AG09309 (cell line): Measurements from ENCODE around the gene TESMIN.

Experiments
- DNase-seq: peaks from one replicate; pipeline ENCODE4 v3.0.0-alpha.2; 2010; ENCODE audit warnings: low read depth
- H3K4me3 ChIP-seq: 2 replicates; pipeline ENCODE4 v1.5.1; 2011; ENCODE audit warnings: mild to moderate bottlenecking, low read depth, low read length, moderate library complexity; ENCODE audit not compliant: control insufficient read depth
- TF ChIP-seq, protein P1 (sequence below): IDR thresholded peaks from 2 replicates; pipeline ENCODE4 v1.5.1; 2011; ENCODE audit warnings: mild to moderate bottlenecking, low read depth, low read length, inconsistent platforms; ENCODE audit not compliant: insufficient read depth, control insufficient read depth; ENCODE audit errors: missing control alignments

TESMIN gene

DNA sequence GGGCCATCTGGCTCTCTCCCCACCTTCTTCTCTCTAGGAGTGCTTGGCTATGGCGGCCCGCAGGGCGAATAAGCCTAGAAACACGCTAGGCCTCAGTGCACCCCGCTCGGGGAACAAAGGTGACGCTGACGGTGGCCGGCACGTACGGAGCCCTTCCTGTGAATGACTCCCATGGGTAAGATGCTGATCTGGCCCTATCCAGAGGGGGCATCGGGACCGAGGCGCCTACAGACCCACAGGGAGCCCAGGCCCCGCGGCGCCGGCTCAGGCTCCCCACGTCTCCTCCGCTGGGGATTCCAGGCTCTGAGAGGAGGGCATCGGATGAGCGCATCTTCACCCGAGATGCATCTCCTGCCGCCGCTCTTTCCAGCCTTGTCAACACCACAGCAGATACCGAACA is 31.4 kb upstream of the TESMIN start:
- TF ChIP-seq, protein P1, sequence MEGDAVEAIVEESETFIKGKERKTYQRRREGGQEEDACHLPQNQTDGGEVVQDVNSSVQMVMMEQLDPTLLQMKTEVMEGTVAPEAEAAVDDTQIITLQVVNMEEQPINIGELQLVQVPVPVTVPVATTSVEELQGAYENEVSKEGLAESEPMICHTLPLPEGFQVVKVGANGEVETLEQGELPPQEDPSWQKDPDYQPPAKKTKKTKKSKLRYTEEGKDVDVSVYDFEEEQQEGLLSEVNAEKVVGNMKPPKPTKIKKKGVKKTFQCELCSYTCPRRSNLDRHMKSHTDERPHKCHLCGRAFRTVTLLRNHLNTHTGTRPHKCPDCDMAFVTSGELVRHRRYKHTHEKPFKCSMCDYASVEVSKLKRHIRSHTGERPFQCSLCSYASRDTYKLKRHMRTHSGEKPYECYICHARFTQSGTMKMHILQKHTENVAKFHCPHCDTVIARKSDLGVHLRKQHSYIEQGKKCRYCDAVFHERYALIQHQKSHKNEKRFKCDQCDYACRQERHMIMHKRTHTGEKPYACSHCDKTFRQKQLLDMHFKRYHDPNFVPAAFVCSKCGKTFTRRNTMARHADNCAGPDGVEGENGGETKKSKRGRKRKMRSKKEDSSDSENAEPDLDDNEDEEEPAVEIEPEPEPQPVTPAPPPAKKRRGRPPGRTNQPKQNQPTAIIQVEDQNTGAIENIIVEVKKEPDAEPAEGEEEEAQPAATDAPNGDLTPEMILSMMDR: no peak
- no peak overlapping the region for H3K4me3 ChIP-seq
- DNase-seq: no peak

DNA sequence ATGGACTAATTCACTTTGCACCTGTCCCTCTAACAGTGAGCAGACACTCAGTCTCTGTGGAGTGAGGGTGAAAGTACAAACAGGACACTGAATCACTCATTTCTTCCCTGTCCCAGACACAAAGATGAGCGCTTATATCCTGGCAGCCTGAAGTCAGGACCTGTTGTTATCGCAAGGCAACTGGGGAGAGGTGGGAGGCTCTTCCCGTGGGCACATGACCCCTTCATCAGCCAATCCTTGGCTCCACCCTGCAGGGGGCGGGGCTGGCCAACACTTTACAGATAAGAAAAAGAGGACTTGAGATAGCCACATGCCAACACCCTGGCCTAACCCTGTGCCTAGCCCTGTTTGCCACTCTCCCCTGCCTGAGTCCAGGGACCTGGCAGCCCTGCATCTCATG is 29.5 kb upstream of the TESMIN start:
- no peak overlapping the region for H3K4me3 ChIP-seq
- TF ChIP-seq, protein P1: no peak
- no peak for DNase-seq

DNA sequence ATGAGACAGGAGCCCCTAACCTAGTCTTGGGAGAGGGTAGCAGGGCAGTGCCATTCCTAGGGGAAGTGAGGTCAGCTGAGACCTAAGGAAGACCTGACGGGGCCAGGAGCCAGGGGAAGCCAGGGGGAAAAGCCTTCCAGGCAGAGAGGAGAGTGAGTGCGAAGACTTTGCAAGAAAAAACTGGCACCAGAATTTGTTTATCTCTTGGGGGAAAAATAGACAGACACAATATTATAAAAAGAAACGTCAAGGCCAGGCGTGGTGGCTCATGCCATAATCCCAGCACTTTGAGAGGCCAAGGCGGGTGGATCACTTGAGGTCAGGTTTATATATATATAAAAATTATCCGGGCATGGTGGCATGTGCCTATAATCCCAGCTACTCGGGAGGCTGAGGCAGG is 26.9 kb upstream of the TESMIN start:
- TF ChIP-seq, protein P1: no peak
- no peak for DNase-seq
- H3K4me3 ChIP-seq: no peak overlapping the region

DNA sequence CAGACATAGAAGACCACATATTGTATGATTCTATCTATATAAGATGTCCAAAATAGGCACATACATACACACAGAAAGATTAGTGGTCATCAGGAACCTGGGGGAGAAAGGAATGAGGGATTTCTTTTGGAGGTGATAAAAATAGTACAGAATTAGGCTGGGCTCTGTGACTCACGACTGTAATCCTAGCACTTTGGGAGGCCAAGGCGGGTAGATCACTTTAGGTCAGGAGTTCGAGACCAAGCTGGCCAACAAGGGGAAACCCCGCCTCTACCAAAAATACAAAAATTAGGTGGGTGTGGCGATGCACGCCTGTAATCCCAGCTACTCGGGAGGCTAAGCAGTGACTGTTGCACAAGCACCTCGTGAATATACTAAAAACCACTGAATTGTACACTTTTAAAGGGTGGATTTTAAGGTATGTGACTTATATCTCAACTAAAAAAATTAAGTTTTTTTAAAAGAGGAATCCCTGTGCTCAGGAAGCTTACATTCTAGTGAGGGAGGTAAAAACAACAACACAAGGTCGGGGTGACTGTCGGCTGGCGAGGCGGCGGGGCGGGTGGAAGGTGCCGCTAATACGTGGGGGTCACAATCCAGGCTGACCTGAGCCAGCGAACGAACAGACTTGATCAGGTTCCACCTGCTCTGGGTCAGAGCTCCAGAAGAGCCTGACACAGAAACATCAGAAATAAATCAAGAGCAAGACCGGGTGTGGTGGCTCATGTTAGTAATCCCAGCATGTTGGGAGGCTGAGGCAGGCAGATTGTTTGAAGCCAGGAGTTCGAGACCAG is 25.3 kb upstream of the TESMIN start:
- no peak for DNase-seq
- TF ChIP-seq, protein P1: no peak
- no peak overlapping the region for H3K4me3 ChIP-seq

DNA sequence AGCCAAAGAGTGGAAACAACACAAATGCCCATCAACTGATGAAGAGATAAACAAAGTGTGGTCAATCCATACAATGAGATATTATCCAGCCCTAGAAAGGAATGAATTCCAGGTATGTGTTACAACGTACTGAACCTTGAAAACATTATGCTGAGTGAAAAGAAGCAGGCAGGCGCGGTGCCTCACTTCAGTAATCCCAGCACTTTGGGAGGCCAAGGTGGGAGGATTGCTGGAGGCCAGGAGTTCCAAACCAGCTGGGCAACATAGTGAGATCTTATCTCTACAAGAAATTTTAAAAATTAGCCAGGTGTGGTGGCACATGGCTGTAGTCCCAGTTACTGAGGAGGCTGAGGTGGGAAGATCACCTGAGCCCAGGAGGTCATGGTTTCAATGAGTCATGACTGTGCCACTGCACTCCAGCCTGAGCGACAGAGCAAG is 24.6 kb upstream of the TESMIN start:
- TF ChIP-seq, protein P1: no peak
- DNase-seq: no peak
- no peak overlapping the region for H3K4me3 ChIP-seq

DNA sequence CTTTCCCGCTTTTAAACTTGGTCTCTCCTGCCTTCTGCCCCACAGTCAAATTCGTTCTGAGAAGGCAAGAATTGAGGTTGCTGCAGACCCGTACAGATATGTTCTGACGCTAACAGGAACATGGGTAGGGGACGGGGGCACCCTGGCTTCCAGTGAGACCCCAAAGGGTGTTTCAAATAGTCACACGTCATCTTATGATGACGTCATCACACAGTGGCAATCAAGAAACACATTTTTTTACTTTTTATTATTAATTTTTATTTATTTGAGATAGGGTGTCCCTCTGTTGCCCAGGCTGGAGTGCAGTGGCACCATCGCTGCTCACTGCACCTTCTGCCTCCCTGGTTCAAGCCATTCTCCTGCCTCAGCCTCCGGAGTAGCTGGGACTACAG is 22.9 kb upstream of the TESMIN start:
- DNase-seq: no peak
- TF ChIP-seq, protein P1: no peak
- no peak overlapping the region for H3K4me3 ChIP-seq

DNA sequence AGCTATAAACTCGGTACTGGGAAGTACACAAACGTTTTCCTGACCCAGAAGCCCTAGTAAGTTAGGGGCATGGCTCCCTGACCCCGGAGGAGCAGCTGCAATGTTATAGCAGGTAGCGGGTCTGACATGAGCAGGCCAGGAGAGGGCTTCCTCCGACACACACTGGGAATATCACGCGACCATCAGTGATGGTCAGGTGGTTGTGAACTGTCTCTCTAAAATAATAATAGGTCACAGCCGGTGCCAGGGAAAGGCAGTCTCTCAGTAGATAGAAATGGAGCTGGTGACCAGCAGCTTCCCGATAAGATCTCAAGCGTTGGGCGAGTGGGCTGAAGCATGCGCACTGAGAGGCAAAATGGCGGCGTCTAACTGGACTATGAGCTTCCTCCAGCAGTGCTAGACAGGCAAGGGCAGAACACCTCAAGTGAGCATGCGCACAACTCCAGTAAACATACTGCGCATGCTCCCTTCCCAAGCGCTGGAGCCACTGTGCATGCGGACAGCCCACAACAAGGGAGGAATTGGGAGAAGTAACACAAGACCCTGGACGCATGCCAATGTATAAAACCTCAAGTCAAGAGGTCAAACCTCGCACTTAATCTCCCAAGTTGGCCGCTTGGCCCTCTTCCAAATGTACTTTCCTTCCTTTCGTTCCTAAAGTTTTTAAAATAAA is 22.3 kb upstream of the TESMIN start:
- no peak for DNase-seq
- TF ChIP-seq, protein P1: no peak
- no peak overlapping the region for H3K4me3 ChIP-seq
